ENCODE data around the gene NOTCH1. TPM values are rescaled to one million over a fixed set of nuclear protein-coding genes. Genes with fewer than 3 reads are reported as not detected.

The NOTCH1 gene
- total RNA-seq, 2 experiments from 2014 or later, result 17.6 to 17.9 TPM

- POLR2A ChIA-PET, result no interaction called here
- H3K4me2 ChIP-seq (ENCODE audit: low read length), result no peak overlapping the region
- H3K9me2 ChIP-seq (ENCODE audit: insufficient read depth, low read length), result no peaks in the 10 kb centered on the region
- H3K4me3 ChIP-seq (ENCODE audit: low read depth, low read length, poor library complexity, severe bottlenecking), result no peak overlapping the region
- peaks cover 42% of the 10 kb centered on the region for H3K4me1 ChIP-seq (ENCODE audit: insufficient read depth, low read length, poor library complexity, severe bottlenecking)
- peaks cover 19% of the 10 kb centered on the region; the same call in 1 of the 2 replicates for H3K36me3 ChIP-seq (ENCODE audit: insufficient read depth, low read length)
- H2AFZ ChIP-seq (ENCODE audit: low read length), result no peak overlapping the region
- no peak overlapping the region for H3K27ac ChIP-seq (ENCODE audit: low read depth, low read length, poor library complexity, severe bottlenecking)
- H4K20me1 ChIP-seq (ENCODE audit: insufficient read depth, low read length), result peaks cover 5% of the 10 kb centered on the region; the same call in 1 of the 2 replicates
- CTCF ChIA-PET (ENCODE audit: unreplicated experiment), result no interaction called here
- DNase-seq (ENCODE audit: low spot score), result no peak
- intact Hi-C loops (cut with micrococcal nuclease; ENCODE audit: unreplicated experiment), result no loop called here
- no TSS peak for BruUV-seq (replicated peaks)
- H3K9me3 ChIP-seq (ENCODE audit: low read length), result no peaks in the 10 kb centered on the region
- H3K79me2 ChIP-seq (ENCODE audit: insufficient read depth, low read depth, low read length), result no peaks in the 10 kb centered on the region
- TF ChIP-seq CTCF (conservative IDR thresholded peaks at IDR 0.05; ENCODE audit: low read length) (no peak), EZH2phosphoT487 (IDR thresholded peaks at IDR 0.05; ENCODE audit: borderline replicate concordance, low read depth, low read length) (no peak)
These were observed 9.7 kb downstream of the NOTCH1 start for GRCh38 chr9:136536051-136536720.

- CTCF ChIA-PET (ENCODE audit: unreplicated experiment), result no interaction called here
These were observed 10.8 kb downstream of the NOTCH1 start for GRCh38 chr9:136535070-136535469.

More at GRCh38 chr9:136535070-136535469, 10.8 kb downstream of the NOTCH1 start:
- Histone ChIP-seq H3K4me3 (ENCODE audit: low read depth, low read length, poor library complexity, severe bottlenecking) (no peak overlapping the region), H2AFZ (ENCODE audit: low read length) (no peak overlapping the region), H3K4me2 (ENCODE audit: low read length) (peak overlapping the region; percentile 40; the same call in 1 of the 2 replicates), H4K20me1 (ENCODE audit: insufficient read depth, low read length) (peaks cover 5% of the 10 kb centered on the region; the same call in 1 of the 2 replicates), H3K4me1 (ENCODE audit: insufficient read depth, low read length, poor library complexity, severe bottlenecking) (peaks cover 43% of the 10 kb centered on the region), H3K9me2 (ENCODE audit: insufficient read depth, low read length) (no peaks in the 10 kb centered on the region), H3K9me3 (ENCODE audit: low read length) (no peaks in the 10 kb centered on the region), H3K27ac (ENCODE audit: low read depth, low read length, poor library complexity, severe bottlenecking) (no peak overlapping the region), H3K36me3 (ENCODE audit: insufficient read depth, low read length) (peaks cover 17% of the 10 kb centered on the region; the same call in 1 of the 2 replicates), H3K79me2 (ENCODE audit: insufficient read depth, low read depth, low read length) (no peaks in the 10 kb centered on the region)
- TF ChIP-seq EZH2phosphoT487 (IDR thresholded peaks at IDR 0.05; ENCODE audit: borderline replicate concordance, low read depth, low read length), result no peak
- no peak for TF ChIP-seq CTCF (conservative IDR thresholded peaks at IDR 0.05; ENCODE audit: low read length)
- DNase-seq (ENCODE audit: low spot score), result peak; percentile 79
- POLR2A ChIA-PET, result no interaction called here
- intact Hi-C loops (cut with micrococcal nuclease; ENCODE audit: unreplicated experiment), result no loop called here
- BruUV-seq (replicated peaks), result no TSS peak
